Measurements from ENCODE around the gene PLCD3.

GRCh38 chr17:45120558-45120957, 11.8 kb downstream of the PLCD3 start:
- TF ChIP-seq CTCF (IDR thresholded peaks at IDR 0.05) (no peak), POLR2A (IDR thresholded peaks at IDR 0.05) (no peak)

Data from Peyer's patch (tissue), 4 donors.